GM20000 (cell line): Measurements from ENCODE around the gene TSEN54.

ENCODE experiments used
- DNase-seq: peaks from one replicate; pipeline ENCODE4 v3.0.0; 2012; ENCODE audit warnings: low spot score
- CTCF ChIP-seq: IDR thresholded peaks from 2 replicates; pipeline ENCODE4 v1.5.1; 2012; ENCODE audit warnings: mild to moderate bottlenecking, control low read depth; ENCODE audit errors: extremely low read depth, missing control alignments

TSEN54 gene

GRCh38 chr17:75516255-75516618, at the start of gene TSEN54:
TSEN54 (plus strand) TSS chr17:75516528; CDS start chr17:75516561, 33 bp downstream.
- no peak for TF ChIP-seq CTCF
- DNase-seq, result peak; percentile 100

GRCh38 chr17:75468291-75468754, 48.0 kb upstream of the TSEN54 start:
- DNase-seq, result no peak
- no peak for TF ChIP-seq CTCF

- no peak for DNase-seq
- no peak for TF ChIP-seq CTCF
Observed at GRCh38 chr17:75468779-75469373, 47.5 kb upstream of the TSEN54 start.

- TF ChIP-seq CTCF, result no peak
- DNase-seq, result no peak
Observed at GRCh38 chr17:75471207-75471606, 45.1 kb upstream of the TSEN54 start.

GRCh38 chr17:75472119-75472518, 44.2 kb upstream of the TSEN54 start:
- no peak for DNase-seq
- TF ChIP-seq CTCF, result no peak

GRCh38 chr17:75473246-75473645, 43.1 kb upstream of the TSEN54 start:
- no peak for TF ChIP-seq CTCF
- DNase-seq, result no peak

GRCh38 chr17:75474736-75475135, 41.6 kb upstream of the TSEN54 start:
- no peak for DNase-seq
- TF ChIP-seq CTCF, result no peak
